CD14-positive monocyte (primary cell): ENCODE data around the gene HSBP1. TPM values are rescaled to one million over a fixed set of nuclear protein-coding genes. Genes with fewer than 3 reads are reported as not detected.

Source experiments
- DNase-seq, 3 donors: peaks; one replicate each; pipeline ENCODE4 v3.0.0-alpha.2; 2011 to 2022
- H2AFZ ChIP-seq: 2 replicates; pipeline ENCODE4 v1.6.0; 2012; ENCODE audit warnings: mild to moderate bottlenecking, low read depth, low read length, inconsistent platforms; ENCODE audit not compliant: insufficient read depth, poor library complexity, severe bottlenecking
- H3K27ac ChIP-seq, 2 donors: 1 replicate in 1 of 2; 2 replicates in 1 of 2; pipeline ENCODE4 v1.5.1; 2012 to 2013; ENCODE audit warnings: low read length in 2 of 2, control low read depth in 1 of 2, inconsistent platforms in 1 of 2, low read depth in 1 of 2, mild to moderate bottlenecking in 1 of 2
- H3K27me3 ChIP-seq, 2 donors: one replicate each; pipeline versions ENCODE4 v1.6.0 to v1.6.1; 2011 to 2013; ENCODE audit warnings: low read length in 2 of 2; ENCODE audit not compliant: control insufficient read depth in 2 of 2, insufficient read depth in 2 of 2
- H3K36me3 ChIP-seq, 2 donors: replicated peaks in 1 of 2; 1 replicate in 1 of 2; 2 replicates in 1 of 2; pipeline versions ENCODE4 v1.5.1 to v1.6.1; 2012 to 2013; ENCODE audit warnings: low read length in 2 of 2, control low read depth in 1 of 2, inconsistent platforms in 1 of 2, mild to moderate bottlenecking in 1 of 2; ENCODE audit not compliant: insufficient read depth in 2 of 2, control insufficient read depth in 1 of 2
- H3K4me1 ChIP-seq, 2 donors: 1 replicate in 1 of 2; 2 replicates in 1 of 2; pipeline versions ENCODE4 v1.5.1 to v1.6.1; 2012 to 2013; ENCODE audit warnings: low read length in 2 of 2, control low read depth in 1 of 2, inconsistent platforms in 1 of 2, mild to moderate bottlenecking in 1 of 2, moderate library complexity in 1 of 2; ENCODE audit not compliant: insufficient read depth in 2 of 2, control insufficient read depth in 1 of 2
- H3K4me2 ChIP-seq: replicated peaks from 2 replicates; pipeline ENCODE3; 2012; ENCODE audit warnings: low read length, moderate library complexity, mild to moderate bottlenecking; ENCODE audit not compliant: poor library complexity, severe bottlenecking; ENCODE audit errors: extremely low read depth
- H3K4me3 ChIP-seq, 3 experiments: fragments of 200-600 bp in 1 of 3; sonication (generic) in 1 of 3; replicated peaks in 1 of 3; 1 replicate in 2 of 3; 2 replicates in 1 of 3; pipeline ENCODE4 v1.5.1; 2011 to 2013; ENCODE audit warnings: low read length in 3 of 3, mild to moderate bottlenecking in 3 of 3, control low read depth in 2 of 3, low read depth in 2 of 3, inconsistent platforms in 1 of 3, moderate library complexity in 1 of 3
- H3K79me2 ChIP-seq: 2 replicates; pipeline ENCODE4 v1.6.0; 2012; ENCODE audit warnings: mild to moderate bottlenecking, control low read depth, inconsistent platforms, low read length, moderate library complexity; ENCODE audit not compliant: insufficient read depth
- H3K9ac ChIP-seq: 2 replicates; pipeline ENCODE4 v1.6.0; 2017; ENCODE audit warnings: low read length, mild to moderate bottlenecking; ENCODE audit not compliant: insufficient read depth, poor library complexity, severe bottlenecking
- H3K9me3 ChIP-seq, 2 donors: replicated peaks in 1 of 2; 1 replicate in 1 of 2; 2 replicates in 1 of 2; pipeline versions ENCODE4 v1.5.1 to v1.6.1; 2012 to 2013; ENCODE audit warnings: low read length in 2 of 2, control low read depth in 1 of 2; ENCODE audit not compliant: control insufficient read depth in 1 of 2, insufficient read depth in 1 of 2
- H4K20me1 ChIP-seq: 2 replicates; pipeline ENCODE4 v1.6.0; 2012; ENCODE audit warnings: mild to moderate bottlenecking, low read length, control low read depth, moderate library complexity; ENCODE audit not compliant: insufficient read depth
- H3K27ac Mint-ChIP-seq, 7 donors: one replicate each; pipeline ENCODE4 v1.8.0; 2020; ENCODE audit warnings: mild to moderate bottlenecking in 7 of 7, mixed read lengths in 7 of 7, moderate library complexity in 6 of 7, inconsistent platforms in 2 of 7
- H3K27me3 Mint-ChIP-seq, 3 donors: one replicate each; pipeline ENCODE4 v1.8.0; 2021 to 2022; ENCODE audit warnings: low read depth in 3 of 3, mild to moderate bottlenecking in 3 of 3, mixed read lengths in 3 of 3, moderate library complexity in 3 of 3, inconsistent platforms in 1 of 3
- H3K36me3 Mint-ChIP-seq, 2 donors: one replicate each; pipeline ENCODE4 v1.8.0; 2020; ENCODE audit warnings: mixed read lengths in 2 of 2, inconsistent platforms in 1 of 2, mild to moderate bottlenecking in 1 of 2
- H3K4me1 Mint-ChIP-seq: one replicate; pipeline ENCODE4 v1.8.0; 2020; ENCODE audit warnings: mild to moderate bottlenecking, mixed read lengths
- H3K4me3 Mint-ChIP-seq, 2 donors: one replicate each; pipeline ENCODE4 v1.8.0; 2020; ENCODE audit warnings: mild to moderate bottlenecking in 2 of 2, mixed read lengths in 2 of 2, moderate library complexity in 1 of 2
- H3K9me3 Mint-ChIP-seq, 7 donors: one replicate each; pipeline ENCODE4 v1.8.0; 2020 to 2022; ENCODE audit warnings: mixed read lengths in 7 of 7, mild to moderate bottlenecking in 6 of 7, moderate library complexity in 6 of 7, inconsistent platforms in 2 of 7
- CTCF ChIP-seq: fragments of 200-600 bp; IDR thresholded peaks from one replicate; pipeline ENCODE4 v1.8.0; 2022; ENCODE audit warnings: antibody characterized with exemption, mild to moderate bottlenecking
- WGBS: methylation state at CpG from one replicate; pipeline ENCODE4 v1.1.5; 2013; ENCODE audit warnings: missing lambda C conversion rate; ENCODE audit not compliant: insufficient coverage; 5-methylcytosine and 5-hydroxymethylcytosine counted together
- intact Hi-C, 2 donors: fragments of 100-400 bp; cut with micrococcal nuclease; formaldehyde crosslinking; loops; one replicate each; pipeline versions ENCODE4 v1.15.0 to v1.15.1; 2023
- polyA plus RNA-seq, 3 donors: library from polyadenylated mRNA; depleted of rRNA in 1 of 3; unstranded in 2 of 3; stranded (reverse) in 1 of 3; fragments of 300-500 nt in 2 of 3; fragments of >200 nt in 1 of 3; fragmentation: Illumina TruSeq in 2 of 3; gene quantifications; 1 replicate in 2 of 3; 2 replicates in 1 of 3; pipeline ENCODE4 v1.2.3, GENCODE V29; 2012 to 2021

HSBP1 gene
- polyA plus RNA-seq, 3 donors, result 16.9 to 194 (median 178) TPM

- Histone ChIP-seq H3K79me2 (no peaks in the 10 kb centered on the region), H3K4me1 (peaks cover under 1 to 6% of the 10 kb centered on the region in 2 donors), H3K4me2 (no peak overlapping the region), H3K27ac (no peak overlapping the region), H3K4me3 (no peak overlapping the region), H3K9me3 (no peaks in the 10 kb centered on the region), H4K20me1 (no peaks in the 10 kb centered on the region), H2AFZ (no peak overlapping the region), H3K9ac (no peak overlapping the region), H3K36me3 (no peaks in the 10 kb centered on the region), H3K27me3 (no peaks in the 10 kb centered on the region)
- H3K4me3 Mint-ChIP-seq, result no peak overlapping the region
- peaks cover 0 to 1% of the 10 kb centered on the region in 2 donors for H3K36me3 Mint-ChIP-seq
- peaks cover 3 to 4% (median 3%) of the 10 kb centered on the region in 3 donors for H3K27me3 Mint-ChIP-seq
- no peak for TF ChIP-seq CTCF
- 78% methylated on average over 5 of the region's 9 CpGs for WGBS
- DNase-seq, result no peak
- intact Hi-C loops, result no loop called here
- peaks cover 0 to 6% (median 3%) of the 10 kb centered on the region in 7 donors for H3K9me3 Mint-ChIP-seq
- H3K4me1 Mint-ChIP-seq, result peaks cover 18% of the 10 kb centered on the region
- H3K27ac Mint-ChIP-seq, result no peak overlapping the region
Measured at GRCh38 chr16:83797013-83797412, 10.8 kb upstream of the HSBP1 start.

DNA sequence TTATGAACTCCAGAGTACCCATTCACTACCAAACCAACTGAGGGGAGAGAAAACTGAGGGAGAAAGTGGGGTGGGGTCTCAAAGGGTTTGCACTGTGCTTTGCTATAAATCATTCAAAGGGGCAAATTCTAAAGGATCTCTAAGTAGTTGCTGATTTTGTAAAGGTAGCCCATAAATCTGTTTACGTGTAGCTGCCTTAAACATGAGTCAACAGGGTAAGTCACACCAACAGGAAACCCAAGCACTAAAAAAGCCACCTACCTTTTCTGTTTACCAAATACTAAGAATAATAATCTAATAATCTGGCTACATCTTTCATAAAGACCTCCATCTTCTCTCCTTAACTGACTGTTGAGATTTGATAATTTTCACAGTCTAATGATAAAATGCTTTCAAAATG, 8.4 kb upstream of the HSBP1 start:
- peaks cover 0 to 2% (median 0%) of the 10 kb centered on the region in 7 donors for H3K9me3 Mint-ChIP-seq
- H3K27me3 Mint-ChIP-seq, result peaks cover 0 to 4% (median 3%) of the 10 kb centered on the region in 3 donors
- H3K9ac ChIP-seq, result no peak overlapping the region
- H3K27me3 ChIP-seq, result no peaks in the 10 kb centered on the region
- H3K4me1 Mint-ChIP-seq, result peaks cover 38% of the 10 kb centered on the region
- H3K36me3 Mint-ChIP-seq, result peaks cover 0 to 5% of the 10 kb centered on the region in 2 donors
- no peak for DNase-seq
- H2AFZ ChIP-seq, result no peak overlapping the region
- H3K79me2 ChIP-seq, result no peaks in the 10 kb centered on the region
- H3K27ac ChIP-seq, result no peak overlapping the region
- peaks cover 19% of the 10 kb centered on the region in 2 donors for H3K4me1 ChIP-seq
- no peak for TF ChIP-seq CTCF
- no peaks in the 10 kb centered on the region for H4K20me1 ChIP-seq
- no peak overlapping the region for H3K4me2 ChIP-seq
- no peaks in the 10 kb centered on the region for H3K9me3 ChIP-seq
- WGBS, result no CpG with 5 or more reads among the region's 1 CpG
- no peak overlapping the region for H3K27ac Mint-ChIP-seq
- no peaks in the 10 kb centered on the region for H3K36me3 ChIP-seq
- H3K4me3 ChIP-seq, result no peak overlapping the region
- no peak overlapping the region for H3K4me3 Mint-ChIP-seq
- intact Hi-C loops, result no loop called here
